ENCODE measurements around the gene NEDD4L. TPM values are rescaled to one million over a fixed set of nuclear protein-coding genes. Genes with fewer than 3 reads are reported as not detected.

Gene NEDD4L
- total and polyA plus RNA-seq, 2 experiments from 2014 or later: 36.2 to 72.3 TPM

DNA sequence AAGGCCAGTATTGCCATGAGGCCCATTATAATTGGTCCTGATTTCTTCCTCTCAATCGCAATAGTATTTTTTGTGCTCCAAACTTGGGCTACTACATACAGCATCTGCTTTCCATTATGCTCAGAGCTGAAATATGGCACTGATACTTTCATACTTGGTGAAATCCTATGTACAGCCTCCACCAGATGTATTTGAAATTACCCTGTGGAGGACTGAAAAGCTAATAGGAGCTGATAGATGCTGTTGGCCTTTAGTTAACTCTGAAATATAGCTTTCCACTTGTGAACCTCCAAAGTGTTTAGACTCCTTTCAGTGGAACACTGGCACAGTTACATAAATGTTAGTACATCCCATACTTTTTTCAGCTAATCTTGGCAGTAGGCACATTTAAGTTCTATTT lies 205.7 kb downstream of the NEDD4L start:
- Histone ChIP-seq H3K27ac (ENCODE audit: low read depth) (no peak overlapping the region), H3K36me3 (ENCODE audit: insufficient read depth) (no peaks in the 10 kb centered on the region), H3K27me3 (ENCODE audit: insufficient read depth) (no peaks in the 10 kb centered on the region), H4K20me1 (replicated peaks; ENCODE audit: insufficient read depth) (peaks cover 2% of the 10 kb centered on the region; the same call in 1 of the 2 replicates), H3K4me2 (no peak overlapping the region), H2AFZ (no peak overlapping the region), H3K9me2 (ENCODE audit: insufficient read depth) (no peaks in the 10 kb centered on the region), H3F3A (replicated peaks; ENCODE audit: low read depth) (no peaks in the 10 kb centered on the region), H3K79me2 (replicated peaks; ENCODE audit: insufficient read depth) (peaks cover 33% of the 10 kb centered on the region), H3K4me1 (ENCODE audit: insufficient read depth) (peaks cover 43% of the 10 kb centered on the region), H3K4me3 (no peak overlapping the region)
- peaks cover 43% of the 10 kb centered on the region for H3K4me1 Mint-ChIP-seq
- H3K36me3 Mint-ChIP-seq (ENCODE audit: low read depth): no peaks in the 10 kb centered on the region
- TF ChIP-seq EZH2 (IDR thresholded peaks at IDR 0.05; ENCODE audit: low read depth, unreplicated experiment): no peak
- TF ChIP-seq NANOG (IDR thresholded peaks at IDR 0.05; ENCODE audit: borderline replicate concordance): no peak
- no peak for TF ChIP-seq CREB1 (CRISPR knock-in tag; IDR thresholded peaks at IDR 0.05; ENCODE audit: low read depth)
- TF ChIP-seq STAT1 (IDR thresholded peaks at IDR 0.05; ENCODE audit: unreplicated experiment): no peak
- TF ChIP-seq POLR2AphosphoS5 (IDR thresholded peaks at IDR 0.05; ENCODE audit: low read depth): no peak
- TF ChIP-seq, protein P1, sequence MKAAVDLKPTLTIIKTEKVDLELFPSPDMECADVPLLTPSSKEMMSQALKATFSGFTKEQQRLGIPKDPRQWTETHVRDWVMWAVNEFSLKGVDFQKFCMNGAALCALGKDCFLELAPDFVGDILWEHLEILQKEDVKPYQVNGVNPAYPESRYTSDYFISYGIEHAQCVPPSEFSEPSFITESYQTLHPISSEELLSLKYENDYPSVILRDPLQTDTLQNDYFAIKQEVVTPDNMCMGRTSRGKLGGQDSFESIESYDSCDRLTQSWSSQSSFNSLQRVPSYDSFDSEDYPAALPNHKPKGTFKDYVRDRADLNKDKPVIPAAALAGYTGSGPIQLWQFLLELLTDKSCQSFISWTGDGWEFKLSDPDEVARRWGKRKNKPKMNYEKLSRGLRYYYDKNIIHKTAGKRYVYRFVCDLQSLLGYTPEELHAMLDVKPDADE (IDR thresholded peaks at IDR 0.05): no peak
- no peak for TF ChIP-seq EZH2phosphoT487 (IDR thresholded peaks at IDR 0.05; ENCODE audit: unreplicated experiment)
- peaks cover 2% of the 10 kb centered on the region for H3K27me3 Mint-ChIP-seq (ENCODE audit: insufficient read depth, low read depth, poor library complexity)
- H3K27ac Mint-ChIP-seq: no peak overlapping the region
- no peaks in the 10 kb centered on the region for H3K9me3 Mint-ChIP-seq
- no peak overlapping the region for H3K4me3 Mint-ChIP-seq
- ATAC-seq: no peak
- DNase-seq (ENCODE audit: low spot score): no peak

- peaks cover 50% of the 10 kb centered on the region for H3K4me1 ChIP-seq (ENCODE audit: insufficient read depth)
- H3K27me3 ChIP-seq (ENCODE audit: insufficient read depth): no peaks in the 10 kb centered on the region
- Mint-ChIP-seq H3K4me3 (no peak overlapping the region), H3K27me3 (ENCODE audit: insufficient read depth, low read depth, poor library complexity) (peaks cover 5% of the 10 kb centered on the region), H3K36me3 (ENCODE audit: low read depth) (peaks cover 4% of the 10 kb centered on the region; the same call in 1 of the 3 replicates), H3K9me3 (no peaks in the 10 kb centered on the region), H3K4me1 (peaks cover 54% of the 10 kb centered on the region), H3K27ac (no peak overlapping the region)
- no peak overlapping the region for H3K4me3 ChIP-seq
- no peak for ATAC-seq
- no peak overlapping the region for H3K27ac ChIP-seq (ENCODE audit: low read depth)
- H3K79me2 ChIP-seq (replicated peaks; ENCODE audit: insufficient read depth): peaks cover 25% of the 10 kb centered on the region
- no peaks in the 10 kb centered on the region for H3K9me2 ChIP-seq (ENCODE audit: insufficient read depth)
- H2AFZ ChIP-seq: no peak overlapping the region
- H3K36me3 ChIP-seq (ENCODE audit: insufficient read depth): no peaks in the 10 kb centered on the region
- no peak for DNase-seq (ENCODE audit: low spot score)
- no peak overlapping the region for H3K4me2 ChIP-seq
- H4K20me1 ChIP-seq (replicated peaks; ENCODE audit: insufficient read depth): peaks cover 2% of the 10 kb centered on the region; the same call in 1 of the 2 replicates
- H3F3A ChIP-seq (replicated peaks; ENCODE audit: low read depth): no peaks in the 10 kb centered on the region
- TF ChIP-seq EZH2phosphoT487 (IDR thresholded peaks at IDR 0.05; ENCODE audit: unreplicated experiment) (no peak), ZNF114 (CRISPR knock-in tag; IDR thresholded peaks at IDR 0.05) (no peak), CREB1 (CRISPR knock-in tag; IDR thresholded peaks at IDR 0.05; ENCODE audit: low read depth) (no peak), POLR2AphosphoS5 (IDR thresholded peaks at IDR 0.05; ENCODE audit: low read depth) (no peak), ZNF331 (CRISPR knock-in tag; IDR thresholded peaks at IDR 0.05; ENCODE audit: low read depth) (no peak), JUNB (IDR thresholded peaks at IDR 0.05; ENCODE audit: unreplicated experiment) (no peak), EZH2 (IDR thresholded peaks at IDR 0.05; ENCODE audit: low read depth, unreplicated experiment) (no peak), NANOG (IDR thresholded peaks at IDR 0.05; ENCODE audit: borderline replicate concordance) (no peak)
- TF ChIP-seq, protein P2, sequence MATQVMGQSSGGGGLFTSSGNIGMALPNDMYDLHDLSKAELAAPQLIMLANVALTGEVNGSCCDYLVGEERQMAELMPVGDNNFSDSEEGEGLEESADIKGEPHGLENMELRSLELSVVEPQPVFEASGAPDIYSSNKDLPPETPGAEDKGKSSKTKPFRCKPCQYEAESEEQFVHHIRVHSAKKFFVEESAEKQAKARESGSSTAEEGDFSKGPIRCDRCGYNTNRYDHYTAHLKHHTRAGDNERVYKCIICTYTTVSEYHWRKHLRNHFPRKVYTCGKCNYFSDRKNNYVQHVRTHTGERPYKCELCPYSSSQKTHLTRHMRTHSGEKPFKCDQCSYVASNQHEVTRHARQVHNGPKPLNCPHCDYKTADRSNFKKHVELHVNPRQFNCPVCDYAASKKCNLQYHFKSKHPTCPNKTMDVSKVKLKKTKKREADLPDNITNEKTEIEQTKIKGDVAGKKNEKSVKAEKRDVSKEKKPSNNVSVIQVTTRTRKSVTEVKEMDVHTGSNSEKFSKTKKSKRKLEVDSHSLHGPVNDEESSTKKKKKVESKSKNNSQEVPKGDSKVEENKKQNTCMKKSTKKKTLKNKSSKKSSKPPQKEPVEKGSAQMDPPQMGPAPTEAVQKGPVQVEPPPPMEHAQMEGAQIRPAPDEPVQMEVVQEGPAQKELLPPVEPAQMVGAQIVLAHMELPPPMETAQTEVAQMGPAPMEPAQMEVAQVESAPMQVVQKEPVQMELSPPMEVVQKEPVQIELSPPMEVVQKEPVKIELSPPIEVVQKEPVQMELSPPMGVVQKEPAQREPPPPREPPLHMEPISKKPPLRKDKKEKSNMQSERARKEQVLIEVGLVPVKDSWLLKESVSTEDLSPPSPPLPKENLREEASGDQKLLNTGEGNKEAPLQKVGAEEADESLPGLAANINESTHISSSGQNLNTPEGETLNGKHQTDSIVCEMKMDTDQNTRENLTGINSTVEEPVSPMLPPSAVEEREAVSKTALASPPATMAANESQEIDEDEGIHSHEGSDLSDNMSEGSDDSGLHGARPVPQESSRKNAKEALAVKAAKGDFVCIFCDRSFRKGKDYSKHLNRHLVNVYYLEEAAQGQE (IDR thresholded peaks at IDR 0.05; ENCODE audit: unreplicated experiment): no peak
- TF ChIP-seq, protein P3, sequence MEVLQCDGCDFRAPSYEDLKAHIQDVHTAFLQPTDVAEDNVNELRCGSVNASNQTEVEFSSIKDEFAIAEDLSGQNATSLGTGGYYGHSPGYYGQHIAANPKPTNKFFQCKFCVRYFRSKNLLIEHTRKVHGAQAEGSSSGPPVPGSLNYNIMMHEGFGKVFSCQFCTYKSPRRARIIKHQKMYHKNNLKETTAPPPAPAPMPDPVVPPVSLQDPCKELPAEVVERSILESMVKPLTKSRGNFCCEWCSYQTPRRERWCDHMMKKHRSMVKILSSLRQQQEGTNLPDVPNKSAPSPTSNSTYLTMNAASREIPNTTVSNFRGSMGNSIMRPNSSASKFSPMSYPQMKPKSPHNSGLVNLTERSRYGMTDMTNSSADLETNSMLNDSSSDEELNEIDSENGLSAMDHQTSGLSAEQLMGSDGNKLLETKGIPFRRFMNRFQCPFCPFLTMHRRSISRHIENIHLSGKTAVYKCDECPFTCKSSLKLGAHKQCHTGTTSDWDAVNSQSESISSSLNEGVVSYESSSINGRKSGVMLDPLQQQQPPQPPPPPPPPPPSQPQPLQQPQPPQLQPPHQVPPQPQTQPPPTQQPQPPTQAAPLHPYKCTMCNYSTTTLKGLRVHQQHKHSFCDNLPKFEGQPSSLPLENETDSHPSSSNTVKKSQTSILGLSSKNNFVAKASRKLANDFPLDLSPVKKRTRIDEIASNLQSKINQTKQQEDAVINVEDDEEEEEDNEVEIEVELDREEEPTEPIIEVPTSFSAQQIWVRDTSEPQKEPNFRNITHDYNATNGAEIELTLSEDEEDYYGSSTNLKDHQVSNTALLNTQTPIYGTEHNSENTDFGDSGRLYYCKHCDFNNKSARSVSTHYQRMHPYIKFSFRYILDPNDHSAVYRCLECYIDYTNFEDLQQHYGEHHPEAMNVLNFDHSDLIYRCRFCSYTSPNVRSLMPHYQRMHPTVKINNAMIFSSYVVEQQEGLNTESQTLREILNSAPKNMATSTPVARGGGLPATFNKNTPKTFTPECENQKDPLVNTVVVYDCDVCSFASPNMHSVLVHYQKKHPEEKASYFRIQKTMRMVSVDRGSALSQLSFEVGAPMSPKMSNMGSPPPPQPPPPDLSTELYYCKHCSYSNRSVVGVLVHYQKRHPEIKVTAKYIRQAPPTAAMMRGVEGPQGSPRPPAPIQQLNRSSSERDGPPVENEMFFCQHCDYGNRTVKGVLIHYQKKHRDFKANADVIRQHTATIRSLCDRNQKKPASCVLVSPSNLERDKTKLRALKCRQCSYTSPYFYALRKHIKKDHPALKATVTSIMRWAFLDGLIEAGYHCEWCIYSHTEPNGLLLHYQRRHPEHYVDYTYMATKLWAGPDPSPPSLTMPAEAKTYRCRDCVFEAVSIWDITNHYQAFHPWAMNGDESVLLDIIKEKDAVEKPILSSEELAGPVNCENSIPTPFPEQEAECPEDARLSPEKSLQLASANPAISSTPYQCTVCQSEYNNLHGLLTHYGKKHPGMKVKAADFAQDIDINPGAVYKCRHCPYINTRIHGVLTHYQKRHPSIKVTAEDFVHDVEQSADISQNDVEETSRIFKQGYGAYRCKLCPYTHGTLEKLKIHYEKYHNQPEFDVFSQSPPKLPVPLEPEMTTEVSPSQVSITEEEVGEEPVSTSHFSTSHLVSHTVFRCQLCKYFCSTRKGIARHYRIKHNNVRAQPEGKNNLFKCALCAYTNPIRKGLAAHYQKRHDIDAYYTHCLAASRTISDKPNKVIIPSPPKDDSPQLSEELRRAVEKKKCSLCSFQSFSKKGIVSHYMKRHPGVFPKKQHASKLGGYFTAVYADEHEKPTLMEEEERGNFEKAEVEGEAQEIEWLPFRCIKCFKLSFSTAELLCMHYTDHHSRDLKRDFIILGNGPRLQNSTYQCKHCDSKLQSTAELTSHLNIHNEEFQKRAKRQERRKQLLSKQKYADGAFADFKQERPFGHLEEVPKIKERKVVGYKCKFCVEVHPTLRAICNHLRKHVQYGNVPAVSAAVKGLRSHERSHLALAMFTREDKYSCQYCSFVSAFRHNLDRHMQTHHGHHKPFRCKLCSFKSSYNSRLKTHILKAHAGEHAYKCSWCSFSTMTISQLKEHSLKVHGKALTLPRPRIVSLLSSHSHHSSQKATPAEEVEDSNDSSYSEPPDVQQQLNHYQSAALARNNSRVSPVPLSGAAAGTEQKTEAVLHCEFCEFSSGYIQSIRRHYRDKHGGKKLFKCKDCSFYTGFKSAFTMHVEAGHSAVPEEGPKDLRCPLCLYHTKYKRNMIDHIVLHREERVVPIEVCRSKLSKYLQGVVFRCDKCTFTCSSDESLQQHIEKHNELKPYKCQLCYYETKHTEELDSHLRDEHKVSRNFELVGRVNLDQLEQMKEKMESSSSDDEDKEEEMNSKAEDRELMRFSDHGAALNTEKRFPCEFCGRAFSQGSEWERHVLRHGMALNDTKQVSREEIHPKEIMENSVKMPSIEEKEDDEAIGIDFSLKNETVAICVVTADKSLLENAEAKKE (CRISPR knock-in tag; IDR thresholded peaks at IDR 0.05): no peak
Measured at GRCh38 chr18:58251416-58251815, 207.4 kb downstream of the NEDD4L start.
